GM12892 (cell line): ENCODE measurements around the gene KIF26B.

Experiments
- POLR2A ChIP-seq: IDR thresholded peaks from 2 replicates; pipeline ENCODE4 v1.6.1; 2011; ENCODE audit warnings: low read depth, low read length, control low read depth
- POLR2AphosphoS5 ChIP-seq: IDR thresholded peaks from 2 replicates; pipeline ENCODE4 v1.6.1; 2011; ENCODE audit warnings: low read depth, low read length, control low read depth
- TAF1 ChIP-seq: IDR thresholded peaks from 2 replicates; pipeline ENCODE4 v1.6.1; 2011; ENCODE audit warnings: low read depth, mild to moderate bottlenecking, control low read depth, low read length, borderline replicate concordance

DNA sequence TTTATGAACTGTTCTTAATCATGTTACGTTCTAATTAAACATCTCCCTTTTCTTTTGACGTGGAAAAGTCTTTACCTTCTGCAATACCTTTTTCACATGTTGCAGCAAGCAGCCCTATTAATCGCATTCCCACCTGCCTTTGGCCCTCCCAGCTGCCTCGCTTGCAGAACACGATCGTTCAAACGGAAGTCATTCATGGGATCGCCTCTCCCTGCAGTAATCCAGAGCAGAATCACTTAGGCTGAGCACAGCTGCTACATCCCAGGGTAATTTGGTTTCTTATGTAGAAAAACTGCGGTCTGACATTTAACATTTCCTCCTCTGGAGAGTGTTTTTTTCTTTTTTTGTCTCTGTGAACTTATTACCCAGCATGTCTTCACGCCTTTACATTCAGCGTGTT is 206.3 kb downstream of the KIF26B start:
- TF ChIP-seq POLR2AphosphoS5 (no peak), POLR2A (no peak), TAF1 (no peak)
